HG03139 (cell line): ENCODE measurements around the gene PIK3CD.
"Not testable (repeated sequence)": the region's sequence is repeated elsewhere in the genome, so short reads cannot be mapped to it uniquely, and the experiment has no call there.

Experiments
- ATAC-seq: cut with Tn5 transposase; IDR thresholded peaks from one replicate; pipeline ENCODE4 v1.9.1; 2021; ENCODE audit not compliant: unreplicated experiment

Gene PIK3CD

GRCh38 chr1:9653491-9654050 is 2.0 kb downstream of the PIK3CD start:
- no peak for ATAC-seq

GRCh38 chr1:9654051-9654833 is 2.7 kb downstream of the PIK3CD start:
- ATAC-seq: no peak

- no peak for ATAC-seq
These were observed 3.5 kb downstream of the PIK3CD start for GRCh38 chr1:9654834-9655723.

- no peak for ATAC-seq
These were observed 4.3 kb downstream of the PIK3CD start for GRCh38 chr1:9655836-9656235.

GRCh38 chr1:9657521-9658032 is 6.0 kb downstream of the PIK3CD start:
- ATAC-seq: no peak

GRCh38 chr1:9658199-9658598 is 6.7 kb downstream of the PIK3CD start:
- no peak for ATAC-seq

GRCh38 chr1:9659328-9659727 is 7.8 kb downstream of the PIK3CD start:
- ATAC-seq: no peak

- no peak for ATAC-seq
These were observed 11.7 kb downstream of the PIK3CD start for GRCh38 chr1:9663257-9663656.

- ATAC-seq: no peak
These were observed 13.7 kb downstream of the PIK3CD start for GRCh38 chr1:9665193-9665592.

GRCh38 chr1:9668080-9668479 is 16.5 kb downstream of the PIK3CD start:
- no peak for ATAC-seq

- ATAC-seq: no peak
These were observed 18.6 kb downstream of the PIK3CD start for GRCh38 chr1:9670085-9670484.

- no peak for ATAC-seq
These were observed 20.0 kb downstream of the PIK3CD start for GRCh38 chr1:9671377-9672140.

GRCh38 chr1:9672444-9672843 is 20.9 kb downstream of the PIK3CD start:
- ATAC-seq: no peak

GRCh38 chr1:9675393-9675792 is 23.9 kb downstream of the PIK3CD start:
- no peak for ATAC-seq

- not testable (repeated sequence) for ATAC-seq
These were observed 24.6 kb downstream of the PIK3CD start for GRCh38 chr1:9676128-9676527.

GRCh38 chr1:9676815-9677393 is 25.4 kb downstream of the PIK3CD start:
- no peak for ATAC-seq

- ATAC-seq: no peak
These were observed 28.6 kb downstream of the PIK3CD start for GRCh38 chr1:9680091-9680490.

GRCh38 chr1:9680828-9681227 is 29.3 kb downstream of the PIK3CD start:
- ATAC-seq: no peak

GRCh38 chr1:9684801-9685200 is 33.3 kb downstream of the PIK3CD start:
- ATAC-seq: no peak

GRCh38 chr1:9687120-9687873 is 35.8 kb downstream of the PIK3CD start:
- no peak for ATAC-seq
